Tibial artery (tissue), 4 donors: ENCODE measurements around the gene CHD3.
A peak's percentile ranks its signal among the peaks of the same experiment; 100 is the strongest.
"Not testable (repeated sequence)": the region's sequence is repeated elsewhere in the genome, so short reads cannot be mapped to it uniquely, and the experiment has no call there.

Source experiments
- DNase-seq, 2 donors: peaks; one replicate each; pipeline ENCODE4 v3.0.0-alpha.2; 2019
- H3K27ac ChIP-seq, 2 donors: fragments of 200-600 bp; sonication (generic) in 1 of 2; 1 replicate in 1 of 2; 2 replicates in 1 of 2; pipeline ENCODE4 v1.5.1; 2018 to 2019; ENCODE audit warnings: mild to moderate bottlenecking in 1 of 2
- H3K27me3 ChIP-seq, 2 donors: fragments of 200-600 bp; sonication (generic) in 1 of 2; one replicate each; pipeline versions ENCODE4 v1.5.1 to v1.6.0; 2016 to 2019
- H3K36me3 ChIP-seq, 3 donors: fragments of 200-600 bp; sonication (generic) in 2 of 3; one replicate each; pipeline ENCODE4 v1.5.1; 2016 to 2019; ENCODE audit warnings: mild to moderate bottlenecking in 2 of 3
- H3K4me1 ChIP-seq, 4 donors: fragments of 200-600 bp; sonication (generic) in 2 of 4; 1 replicate in 3 of 4; 2 replicates in 1 of 4; pipeline ENCODE4 v1.5.1; 2016 to 2019
- H3K4me3 ChIP-seq, 2 donors: fragments of 200-600 bp; sonication (generic) in 1 of 2; 1 replicate in 1 of 2; 2 replicates in 1 of 2; pipeline ENCODE4 v1.5.1; 2018 to 2019; ENCODE audit warnings: mild to moderate bottlenecking in 2 of 2
- H3K9me3 ChIP-seq, 3 donors: fragments of 200-600 bp; sonication (generic) in 1 of 3; one replicate each; pipeline ENCODE4 v1.5.1; 2016 to 2019
- CTCF ChIP-seq, 2 experiments: fragments of 200-600 bp in 1 of 2; fragments of 450-650 bp in 1 of 2; IDR thresholded peaks; one replicate each; pipeline ENCODE4 v1.5.1; 2017 to 2019; ENCODE audit warnings: antibody characterized with exemption in 2 of 2, mild to moderate bottlenecking in 1 of 2, moderate library complexity in 1 of 2
- intact Hi-C: fragments of 100-400 bp; cut with DNase I; formaldehyde crosslinking; loops from one replicate; pipeline ENCODE4 v1.15.0; 2023; ENCODE audit warnings: low total_unique reads

Gene CHD3

GRCh38 chr17:7857713-7858521 is 30.7 kb upstream of the CHD3 start, which contains the start of gene CYB5D1:
Gene CYB5D1, plus strand, starts transcription at chr17:7858003. Its CDS starts 132 bp downstream, at chr17:7858135.
- H3K36me3 ChIP-seq: peaks cover 4 to 12% (median 11%) of the 10 kb centered on the region in 3 donors
- TF ChIP-seq CTCF (IDR thresholded peaks at IDR 0.05): no peak
- DNase-seq: peak; percentile 95 to 96
- H3K9me3 ChIP-seq: no peaks in the 10 kb centered on the region
- peak within 1 kb of the TSS; percentile 66 to 77 for H3K4me3 ChIP-seq
- H3K27ac ChIP-seq: peak within 1 kb of the TSS; percentile 89 to 90
- intact Hi-C loops: loop anchor here (10.0 kb wide), 1 partner anchor 113 kb away; no protein-coding TSS in a partner anchor
- no peaks in the 10 kb centered on the region for H3K27me3 ChIP-seq
- H3K4me1 ChIP-seq: peaks cover 0 to 39% (median 34%) of the 10 kb centered on the region in 4 donors

- intact Hi-C loops: loop anchor here (10.0 kb wide), 1 partner anchor 114 kb away; no protein-coding TSS in a partner anchor
- peaks cover 0 to 39% (median 34%) of the 10 kb centered on the region in 4 donors for H3K4me1 ChIP-seq
- H3K4me3 ChIP-seq: peak overlapping the region; percentile 66 to 77
These were observed 30.1 kb upstream of the CHD3 start for GRCh38 chr17:7858522-7858810.

GRCh38 chr17:7859028-7859427 is 29.6 kb upstream of the CHD3 start:
- no peak for DNase-seq
- peaks cover 0 to 3% (median 1%) of the 10 kb centered on the region in 3 donors for H3K36me3 ChIP-seq
- no peaks in the 10 kb centered on the region for H3K9me3 ChIP-seq
- TF ChIP-seq CTCF (IDR thresholded peaks at IDR 0.05): no peak
- intact Hi-C loops: loop anchor here (10.0 kb wide), 1 partner anchor 114 kb away; no protein-coding TSS in a partner anchor
- H3K4me1 ChIP-seq: peaks cover 0 to 39% (median 34%) of the 10 kb centered on the region in 4 donors
- H3K27me3 ChIP-seq: no peaks in the 10 kb centered on the region
- H3K4me3 ChIP-seq: peak overlapping the region; percentile 66 to 77
- H3K27ac ChIP-seq: peak overlapping the region; percentile 89 to 90

More at GRCh38 chr17:7858522-7858810, 30.1 kb upstream of the CHD3 start:
- H3K27me3 ChIP-seq: no peaks in the 10 kb centered on the region
- DNase-seq: peak in 1 of 2 donors; percentile 68
- TF ChIP-seq CTCF (IDR thresholded peaks at IDR 0.05): peak in 1 of 2 experiments; percentile 26
- no peaks in the 10 kb centered on the region for H3K9me3 ChIP-seq
- peak overlapping the region; percentile 89 to 90 for H3K27ac ChIP-seq
- peaks cover 0 to 6% (median 6%) of the 10 kb centered on the region in 3 donors for H3K36me3 ChIP-seq

- Histone ChIP-seq H3K27me3 (no peaks in the 10 kb centered on the region), H3K4me3 (no peak overlapping the region), H3K9me3 (no peaks in the 10 kb centered on the region), H3K27ac (no peak overlapping the region), H3K36me3 (peaks cover 0 to 9% (median 0%) of the 10 kb centered on the region in 3 donors), H3K4me1 (peaks cover 0 to 16% (median 12%) of the 10 kb centered on the region in 4 donors)
- TF ChIP-seq CTCF (IDR thresholded peaks at IDR 0.05): peak; percentile 69 to 86
- DNase-seq: no peak
- intact Hi-C loops: loop anchor here (5.0 kb wide), 2 partner anchors 34 to 124 kb away; no protein-coding TSS in a partner anchor
These were observed 25.7 kb upstream of the CHD3 start for GRCh38 chr17:7862692-7863437.

GRCh38 chr17:7864384-7864783 is 24.2 kb upstream of the CHD3 start:
- DNase-seq, H3K27me3 ChIP-seq, H3K9me3 ChIP-seq, H3K4me3 ChIP-seq, H3K27ac ChIP-seq, H3K4me1 ChIP-seq, H3K36me3 ChIP-seq: not testable (repeated sequence)
- intact Hi-C loops: loop anchor here (5.0 kb wide), 2 partner anchors 33 to 123 kb away; no protein-coding TSS in a partner anchor
